Renal cortex interstitium (tissue), 15 donors: ENCODE measurements around the gene PDLIM7. TPM values are rescaled to one million over a fixed set of nuclear protein-coding genes. Genes with fewer than 3 reads are reported as not detected.
"Not testable (repeated sequence)": the region's sequence is repeated elsewhere in the genome, so short reads cannot be mapped to it uniquely, and the experiment has no call there.

Experiments
- DNase-seq, 11 donors: peaks; one replicate each; pipeline ENCODE4 v3.0.0-alpha.2; 2013; ENCODE audit warnings: low read depth in 9 of 11, low spot score in 4 of 11; ENCODE audit errors: extremely low read depth in 1 of 11
- long read RNA-seq, 16 experiments: transcript quantifications; one replicate each; lab custom pipeline, GENCODE V29; 2026
- polyA plus RNA-seq, 3 donors: library from polyadenylated mRNA; unstranded; fragments of 120-200 nt; gene quantifications; one replicate each; pipeline ENCODE4 v1.2.1, GENCODE V29; 2013; ENCODE audit not compliant: insufficient read length in 3 of 3

PDLIM7 gene
- 100 to 1,000 TPM in 2 of 3 donors, 10 to 100 TPM in 1; 82.7 to 143 (median 125) TPM for polyA plus RNA-seq
- long read RNA-seq, donor 1, transcript PDLIM7-202 (13 exons, 1,689 nt) = major isoform, 12 of 27 reads
- long read RNA-seq, donor 1, partial matches to known transcripts = 9 of 27 reads
- long read RNA-seq, donor 1, other reads (novel, unspliced or antisense) = 0 of 27 reads
- long read RNA-seq, donor 2, transcript PDLIM7-202 (13 exons, 1,689 nt) = major isoform, 9 of 21 reads
- long read RNA-seq, donor 2, transcript PDLIM7-201 (8 exons, 977 nt) = minor isoform, 6 of 21 reads
- long read RNA-seq, donor 2, partial matches to known transcripts = 5 of 21 reads
- long read RNA-seq, donor 2, other reads (novel, unspliced or antisense) = 0 of 21 reads
- long read RNA-seq, donor 3, transcript PDLIM7-202 (13 exons, 1,689 nt) = major isoform, 17 of 47 reads
- long read RNA-seq, donor 3, transcript PDLIM7-201 (8 exons, 977 nt) = minor isoform, 6 of 47 reads
- long read RNA-seq, donor 3, partial matches to known transcripts = 17 of 47 reads
- long read RNA-seq, donor 3, other reads (novel, unspliced or antisense) = 0 of 47 reads
- long read RNA-seq, donor 4, transcript PDLIM7-202 (13 exons, 1,689 nt) = major isoform, 11 of 52 reads
- long read RNA-seq, donor 4, transcript PDLIM7-206 (4 exons, 1,015 nt) = minor isoform, 6 of 52 reads
- long read RNA-seq, donor 4, transcript PDLIM7-212 (3 exons, 556 nt) = minor isoform, 6 of 52 reads
- long read RNA-seq, donor 4, partial matches to known transcripts = 24 of 52 reads
- long read RNA-seq, donor 4, other reads (novel, unspliced or antisense) = 0 of 52 reads
- long read RNA-seq, donor 5 = 0 reads
- long read RNA-seq, donor 6, transcript PDLIM7-201 (8 exons, 977 nt) = minor isoform, 7 of 50 reads
- long read RNA-seq, donor 6, transcript PDLIM7-202 (13 exons, 1,689 nt) = major isoform, 13 of 50 reads
- long read RNA-seq, donor 6, partial matches to known transcripts = 21 of 50 reads
- long read RNA-seq, donor 6, other reads (novel, unspliced or antisense) = 0 of 50 reads
- long read RNA-seq, donor 7, transcript PDLIM7-202 (13 exons, 1,689 nt) = major isoform, 21 of 37 reads
- long read RNA-seq, donor 7, transcript PDLIM7-201 (8 exons, 977 nt) = minor isoform, 9 of 37 reads
- long read RNA-seq, donor 7, partial matches to known transcripts = 0 of 37 reads
- long read RNA-seq, donor 7, other reads (novel, unspliced or antisense) = 0 of 37 reads
- long read RNA-seq, donor 8 = 0 reads
- long read RNA-seq, donor 9, transcript PDLIM7-202 (13 exons, 1,689 nt) = major isoform, 18 of 38 reads
- long read RNA-seq, donor 9, partial matches to known transcripts = 11 of 38 reads
- long read RNA-seq, donor 9, other reads (novel, unspliced or antisense) = 0 of 38 reads
- long read RNA-seq, donor 10, transcript PDLIM7-202 (13 exons, 1,689 nt) = major isoform, 13 of 32 reads
- long read RNA-seq, donor 10, transcript PDLIM7-201 (8 exons, 977 nt) = minor isoform, 5 of 32 reads
- long read RNA-seq, donor 10, partial matches to known transcripts = 12 of 32 reads
- long read RNA-seq, donor 10, other reads (novel, unspliced or antisense) = 0 of 32 reads
- long read RNA-seq, donor 11, transcript PDLIM7-201 (8 exons, 977 nt) = minor isoform, 5 of 28 reads
- long read RNA-seq, donor 11, transcript PDLIM7-202 (13 exons, 1,689 nt) = major isoform, 13 of 28 reads
- long read RNA-seq, donor 11, partial matches to known transcripts = 6 of 28 reads
- long read RNA-seq, donor 11, other reads (novel, unspliced or antisense) = 0 of 28 reads
- long read RNA-seq, donor 12, partial matches to known transcripts = 0 of 7 reads
- long read RNA-seq, donor 12, other reads (novel, unspliced or antisense) = 0 of 7 reads
- long read RNA-seq, donor 13 = 0 reads
- long read RNA-seq, donor 14, transcript PDLIM7-202 (13 exons, 1,689 nt) = major isoform, 16 of 27 reads
- long read RNA-seq, donor 14, partial matches to known transcripts = 7 of 27 reads
- long read RNA-seq, donor 14, other reads (novel, unspliced or antisense) = 0 of 27 reads
- long read RNA-seq, donor 15, transcript PDLIM7-202 (13 exons, 1,689 nt) = major isoform, 10 of 14 reads
- long read RNA-seq, donor 15, partial matches to known transcripts = 0 of 14 reads
- long read RNA-seq, donor 15, other reads (novel, unspliced or antisense) = 0 of 14 reads
- long read RNA-seq, donor 16, transcript PDLIM7-206 (4 exons, 1,015 nt) = minor isoform, 10 of 145 reads
- long read RNA-seq, donor 16, transcript PDLIM7-201 (8 exons, 977 nt) = minor isoform, 16 of 145 reads
- long read RNA-seq, donor 16, transcript PDLIM7-202 (13 exons, 1,689 nt) = major isoform, 46 of 145 reads
- long read RNA-seq, donor 16, transcript PDLIM7-212 (3 exons, 556 nt) = minor isoform, 7 of 145 reads
- long read RNA-seq, donor 16, partial matches to known transcripts = 53 of 145 reads
- long read RNA-seq, donor 16, other reads (novel, unspliced or antisense) = 11 of 145 reads

DNA sequence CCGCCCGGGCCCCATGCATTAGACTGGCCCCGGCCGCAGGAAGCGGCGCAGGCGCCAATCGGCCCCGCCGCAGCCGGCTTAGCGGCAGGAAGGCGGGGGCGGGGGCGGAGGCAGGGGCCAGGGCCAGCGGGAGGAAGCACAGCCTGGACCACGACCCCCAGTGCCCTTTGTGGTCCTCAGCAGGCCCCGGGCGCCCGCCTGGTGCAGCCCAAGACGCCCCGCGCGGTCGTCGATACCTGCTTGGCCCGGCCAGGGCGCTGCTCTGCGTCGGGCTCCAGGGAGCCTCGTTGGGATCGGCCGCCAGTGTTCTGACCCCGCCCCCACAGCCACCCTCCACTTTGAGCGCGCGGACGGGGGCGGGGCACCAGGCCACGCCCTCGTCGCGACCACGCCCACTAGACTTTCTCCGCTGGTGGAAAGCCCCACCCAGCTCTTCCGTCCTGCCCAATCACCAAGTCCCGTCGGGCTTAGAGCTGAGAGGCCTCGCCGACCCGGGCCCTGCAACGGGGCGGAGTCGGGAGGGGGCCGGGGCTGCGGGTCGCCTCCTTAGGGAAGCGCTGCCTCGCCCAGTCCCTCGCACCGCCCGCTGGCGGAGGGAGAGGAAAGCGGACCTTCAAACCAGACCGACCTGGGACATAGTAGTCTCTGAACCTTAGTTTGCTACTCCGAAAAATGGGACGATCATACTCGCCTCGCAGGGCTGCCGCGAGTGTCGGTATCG is at the start of gene PDLIM7:
PDLIM7 (minus strand) TSS at position 313 of the 721 bp plus-strand sequence. CDS start 1,092 bp downstream, outside the sequence.
- peak; percentile 90 to 98 (median 95) for DNase-seq

GRCh38 chr5:177546258-177546741 is 48.9 kb upstream of the PDLIM7 start:
- DNase-seq = peak in 2 of 11 donors; percentile 6 to 11

DNA sequence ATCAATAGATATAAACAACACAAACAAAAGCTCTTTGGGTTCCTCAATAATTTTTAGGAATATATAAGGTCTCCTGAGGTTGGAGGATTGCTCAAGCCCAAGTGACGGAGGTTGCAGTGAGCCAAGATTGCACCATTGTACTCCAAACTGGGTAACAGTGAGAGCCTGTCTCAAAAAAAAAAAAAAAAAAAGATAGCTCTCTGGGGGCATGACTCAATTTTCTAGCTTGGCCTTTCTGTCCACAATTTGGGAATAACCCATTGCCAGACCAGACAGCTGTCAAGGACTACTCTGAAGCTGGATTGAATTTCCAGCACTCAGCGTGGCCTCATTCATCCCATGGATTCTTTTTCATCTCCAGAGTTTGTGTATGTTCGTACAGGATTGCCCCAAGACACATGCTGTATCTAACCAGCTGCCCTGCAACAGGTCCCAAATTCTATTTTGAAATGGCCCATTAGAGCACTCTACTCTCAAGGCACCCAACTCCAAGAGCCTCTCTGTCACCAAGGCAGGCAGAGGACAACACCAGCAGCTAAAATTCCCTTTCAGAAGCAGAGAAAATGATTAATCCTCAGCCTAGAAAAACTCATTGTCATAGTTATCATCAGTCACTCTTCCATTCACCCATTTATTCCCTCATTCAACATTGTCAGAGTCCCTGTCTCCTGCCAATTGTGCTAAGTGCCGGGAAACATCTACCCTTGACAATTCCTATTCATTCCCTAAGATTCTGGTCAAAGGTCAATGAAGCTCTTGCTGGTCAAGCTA is 48.3 kb upstream of the PDLIM7 start:
- no peak for DNase-seq

DNA sequence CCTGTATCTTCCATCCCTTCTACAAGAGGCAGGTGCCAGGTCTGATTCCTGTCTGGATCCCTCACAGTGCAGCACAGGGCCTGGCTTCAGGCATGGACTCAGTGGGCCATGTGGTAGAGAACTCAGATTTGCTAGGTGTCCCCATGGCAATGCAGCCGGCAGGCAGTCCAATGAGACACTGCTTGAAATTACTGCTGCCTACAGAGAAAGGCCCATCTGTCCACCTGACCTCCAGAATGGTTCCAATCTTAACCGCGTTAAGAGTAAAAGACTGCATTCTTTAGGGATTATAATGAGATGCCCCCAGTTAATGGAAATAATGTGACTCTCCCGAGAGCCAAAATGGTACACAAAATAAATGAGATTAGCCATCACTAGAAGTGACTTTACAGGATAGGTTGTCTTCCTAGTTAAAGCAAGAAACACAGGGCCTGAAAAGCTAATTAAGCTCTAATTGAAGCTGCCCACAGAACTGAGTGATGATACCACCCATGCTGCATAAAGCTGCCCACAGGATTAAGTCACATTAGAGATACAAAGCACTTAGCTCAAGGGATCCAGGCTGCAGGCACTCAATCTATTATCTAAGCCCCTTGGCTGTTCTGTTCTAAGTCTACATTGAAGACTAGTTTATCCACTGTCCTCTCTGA is 45.5 kb upstream of the PDLIM7 start:
- no peak for DNase-seq

- DNase-seq = no peak
These were observed 43.0 kb upstream of the PDLIM7 start for GRCh38 chr5:177540438-177540837.

DNA sequence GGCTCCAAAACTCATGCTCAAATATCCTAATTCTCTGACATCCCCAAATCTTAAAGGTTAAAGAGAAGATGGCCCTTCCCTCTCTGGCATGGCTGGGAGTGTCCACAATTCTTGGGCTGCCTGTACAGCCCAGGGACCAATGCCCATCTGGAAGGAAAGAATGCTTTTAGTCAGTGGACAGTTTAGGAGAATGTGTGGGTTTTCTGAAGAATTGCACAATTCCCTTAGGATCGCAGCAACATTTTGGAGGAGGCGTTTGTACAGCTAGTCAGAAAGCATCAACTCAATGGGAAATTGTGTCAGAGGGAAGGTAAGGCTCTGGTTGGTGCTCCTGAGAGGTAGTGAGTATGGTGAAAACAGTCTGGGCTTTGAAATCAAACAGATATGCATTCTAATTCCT is 42.0 kb upstream of the PDLIM7 start:
- DNase-seq = no peak

- DNase-seq = no peak
These were observed 41.5 kb upstream of the PDLIM7 start for GRCh38 chr5:177538876-177539275.

DNA sequence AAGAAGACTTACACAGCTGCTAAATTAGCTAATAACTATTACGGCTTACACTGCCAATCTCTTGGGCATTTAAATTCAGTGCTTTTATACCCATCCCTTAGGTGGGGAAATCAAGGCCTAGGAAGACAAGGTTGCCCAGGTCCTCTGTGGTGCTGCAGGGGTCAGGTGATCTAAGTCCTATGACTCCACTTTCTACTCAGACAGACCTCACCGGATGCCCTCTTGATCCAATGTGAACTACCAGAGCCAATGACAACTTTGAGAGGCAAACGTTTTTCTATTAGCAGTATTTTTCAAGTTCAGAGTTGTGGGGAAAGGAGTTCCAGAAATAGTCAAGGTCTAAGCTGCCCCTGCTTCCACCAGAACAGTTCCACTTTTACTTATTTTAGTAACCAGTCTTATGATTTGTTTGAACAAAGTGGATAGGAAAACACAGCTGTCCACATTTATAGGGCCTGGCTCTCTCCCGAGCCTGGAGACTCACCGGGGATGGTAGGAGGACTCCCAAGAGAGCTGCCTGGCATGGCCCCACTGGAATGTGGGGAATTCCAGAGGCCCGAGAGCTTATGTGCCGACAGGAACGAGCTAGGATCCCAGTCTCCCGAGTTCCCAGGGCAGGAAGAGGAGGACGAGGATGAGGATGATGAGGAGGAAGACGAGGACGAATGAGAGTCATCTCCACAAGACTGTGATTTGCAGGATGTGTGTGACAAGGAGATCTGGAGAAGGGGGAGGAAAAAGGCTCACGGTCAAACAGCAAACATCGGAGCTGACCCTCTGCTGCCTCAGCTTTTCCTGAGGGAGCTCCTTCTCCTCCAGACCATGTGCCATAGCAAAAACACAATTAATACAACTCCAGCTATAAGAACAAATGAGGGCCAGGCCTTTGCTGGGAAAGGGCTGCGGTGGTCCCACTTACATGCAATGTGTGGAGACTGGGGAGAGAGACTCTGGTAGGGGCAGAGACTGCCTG is 40.3 kb upstream of the PDLIM7 start:
- DNase-seq = no peak

DNA sequence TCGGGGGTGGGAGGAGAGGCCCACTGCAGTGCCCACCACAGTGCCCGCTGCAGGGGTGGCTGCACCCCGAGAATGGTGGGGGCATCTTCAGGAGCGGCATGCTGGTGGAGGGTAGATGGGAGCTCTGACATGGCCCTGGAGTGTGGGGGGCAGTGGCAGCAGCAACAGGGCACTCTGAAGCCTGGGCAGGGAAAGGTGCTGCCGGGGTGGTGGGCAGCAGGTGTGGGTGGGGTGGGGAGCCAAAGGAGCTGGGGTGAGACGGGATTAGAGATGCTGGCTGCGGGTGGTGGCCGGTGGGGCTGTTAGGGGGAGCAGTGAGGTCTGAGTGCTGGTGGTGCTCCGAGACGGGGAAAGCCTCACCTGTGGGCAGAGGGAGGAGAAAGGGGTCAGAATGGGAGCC is 39.0 kb upstream of the PDLIM7 start:
- DNase-seq = no peak

DNA sequence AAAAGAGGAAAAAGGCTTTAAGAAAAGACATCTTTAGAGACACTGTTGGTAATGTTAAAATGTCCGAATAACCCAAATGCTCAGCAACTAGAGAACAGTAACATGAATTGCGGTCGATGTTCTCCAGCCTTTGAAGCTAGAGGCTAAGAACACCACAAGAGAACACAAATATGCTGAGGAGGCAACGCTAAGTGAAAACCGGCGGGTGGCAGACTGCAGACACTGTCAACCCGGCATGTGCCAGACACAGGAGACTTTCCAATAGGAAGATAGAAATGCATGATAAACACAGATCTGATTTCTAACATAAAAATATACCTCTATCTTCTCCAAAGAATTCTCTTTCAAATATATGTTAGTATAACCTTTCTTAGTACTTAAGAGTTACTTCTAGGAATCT is 37.7 kb upstream of the PDLIM7 start:
- no peak for DNase-seq

DNA sequence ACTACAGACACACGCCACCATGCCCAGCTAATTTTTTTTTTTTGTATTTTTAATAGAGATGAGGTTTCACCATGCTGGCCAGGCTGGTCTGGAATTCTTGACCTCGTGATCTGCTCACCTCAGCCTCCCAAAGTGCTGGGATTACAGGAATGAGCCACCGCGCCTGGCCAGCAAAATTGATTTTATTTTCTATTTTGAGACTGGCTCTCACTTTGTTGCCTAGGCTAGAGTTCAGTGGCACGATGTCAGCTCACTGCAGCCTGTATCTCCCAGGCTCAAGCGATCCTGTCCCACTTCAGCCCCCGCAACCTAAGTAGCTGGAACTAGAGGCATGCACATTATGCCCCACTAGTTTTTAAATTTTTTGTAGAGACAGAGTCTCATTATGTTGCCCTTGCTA is 37.0 kb upstream of the PDLIM7 start:
- not testable (repeated sequence) for DNase-seq

GRCh38 chr5:177531209-177531940 is 34.0 kb upstream of the PDLIM7 start:
- DNase-seq = no peak

- no peak for DNase-seq
These were observed 33.2 kb upstream of the PDLIM7 start for GRCh38 chr5:177530638-177531037.
